CD4-positive, alpha-beta T cell treated with Interleukin-12 subunit alpha and Interleukin-12 subunit beta, for 1 hour (primary cell): ENCODE results near the gene NAT8.
"Not testable (repeated sequence)": the region's sequence is repeated elsewhere in the genome, so short reads cannot be mapped to it uniquely, and the experiment has no call there.

Experiments used
- DNase-seq: peaks from one replicate; pipeline ENCODE4 v3.0.0-alpha.2; 2020

The NAT8 gene

GRCh38 chr2:73642338-73643018, at the start of gene NAT8:
Gene NAT8 (minus strand): TSS chr2:73642422. CDS start chr2:73641628, 794 bp downstream.
- no peak for DNase-seq

GRCh38 chr2:73690372-73691088, 48.3 kb upstream of the NAT8 start:
- peak; percentile 34 for DNase-seq

- not testable (repeated sequence) for DNase-seq
Observed at GRCh38 chr2:73688494-73688893, 46.3 kb upstream of the NAT8 start.

GRCh38 chr2:73685764-73686438, 43.7 kb upstream of the NAT8 start:
- DNase-seq, result no peak

- DNase-seq, result not testable (repeated sequence)
Observed at GRCh38 chr2:73684905-73685304, 42.7 kb upstream of the NAT8 start.

- DNase-seq, result not testable (repeated sequence)
Observed at GRCh38 chr2:73684325-73684724, 42.1 kb upstream of the NAT8 start.

- peak; percentile 10 for DNase-seq
Observed at GRCh38 chr2:73679951-73680571, 37.8 kb upstream of the NAT8 start.

- DNase-seq, result not testable (repeated sequence)
Observed at GRCh38 chr2:73679237-73679636, 37.0 kb upstream of the NAT8 start.

- DNase-seq, result not testable (repeated sequence)
Observed at GRCh38 chr2:73678008-73678407, 35.8 kb upstream of the NAT8 start.

- DNase-seq, result not testable (repeated sequence)
Observed at GRCh38 chr2:73676211-73676610, 34.0 kb upstream of the NAT8 start.

GRCh38 chr2:73674696-73675157, 32.5 kb upstream of the NAT8 start:
- not testable (repeated sequence) for DNase-seq

GRCh38 chr2:73669976-73670375, 27.8 kb upstream of the NAT8 start:
- DNase-seq, result not testable (repeated sequence)

GRCh38 chr2:73667239-73667638, 25.0 kb upstream of the NAT8 start:
- not testable (repeated sequence) for DNase-seq

GRCh38 chr2:73654175-73654574, 12.0 kb upstream of the NAT8 start:
- no peak for DNase-seq

GRCh38 chr2:73652348-73652747, 10.1 kb upstream of the NAT8 start:
- DNase-seq, result no peak

- DNase-seq, result no peak
Observed at GRCh38 chr2:73651591-73652230, 9.5 kb upstream of the NAT8 start.

GRCh38 chr2:73647690-73648089, 5.5 kb upstream of the NAT8 start:
- DNase-seq, result not testable (repeated sequence)

- no peak for DNase-seq
Observed at GRCh38 chr2:73641767-73642062, 507 bp downstream of the NAT8 start.

- DNase-seq, result no peak
Observed at GRCh38 chr2:73640946-73641766, 1.1 kb downstream of the NAT8 start.

GRCh38 chr2:73640511-73640911, 1.7 kb downstream of the NAT8 start:
- DNase-seq, result no peak

GRCh38 chr2:73638429-73638828, 3.8 kb downstream of the NAT8 start:
- DNase-seq, result no peak

- DNase-seq, result not testable (repeated sequence)
Observed at GRCh38 chr2:73636977-73637376, 5.2 kb downstream of the NAT8 start.
